Measurements from ENCODE around the gene RIN3. TPM values are rescaled to one million over a fixed set of nuclear protein-coding genes. Genes with fewer than 3 reads are reported as not detected.

The RIN3 gene
- total RNA-seq, 1 experiment from 2014 or later, result 1.5 TPM

DNA sequence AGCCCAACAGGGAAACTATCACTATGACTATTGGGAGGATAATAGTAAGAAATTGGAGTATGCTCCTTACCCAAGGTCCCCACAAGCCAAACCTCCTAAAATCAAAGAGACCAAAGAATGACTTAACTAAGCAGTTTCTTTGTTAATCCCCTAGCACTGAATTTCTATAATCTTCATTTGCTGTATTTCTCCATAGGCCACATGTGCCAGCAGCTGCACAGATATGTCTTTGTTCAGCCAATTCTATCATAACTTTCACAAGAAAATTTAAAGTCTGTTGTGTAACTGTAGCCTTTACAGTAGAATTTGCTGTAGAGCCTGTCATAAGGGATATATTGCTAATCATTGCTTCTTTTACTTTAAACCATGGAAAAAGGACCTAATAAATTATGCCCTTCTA, 104.0 kb downstream of the RIN3 start:
- Histone ChIP-seq H3K4me2 (ENCODE audit: insufficient read depth, insufficient read length, low read length) (no peak overlapping the region), H2AK5ac (ENCODE audit: insufficient read length, low read length) (no peak overlapping the region), H4K8ac (replicated peaks; ENCODE audit: insufficient read length, low read depth, low read length) (no peak overlapping the region), H3K56ac (ENCODE audit: insufficient read length, low read depth, low read length) (no peak overlapping the region), H2BK5ac (ENCODE audit: insufficient read length, low read length) (no peak overlapping the region), H3K4ac (ENCODE audit: low read depth, low read length) (no peak overlapping the region), H3K23me2 (ENCODE audit: insufficient read length, low read depth, low read length, poor library complexity, severe bottlenecking) (no peaks in the 10 kb centered on the region), H3K79me2 (ENCODE audit: insufficient read depth, low read length) (no peaks in the 10 kb centered on the region), H3K14ac (ENCODE audit: insufficient read depth, low read length) (no peak overlapping the region), H3K18ac (ENCODE audit: insufficient read length, low read depth, low read length) (no peak overlapping the region), H3K27ac (ENCODE audit: insufficient read length, low read depth, low read length) (no peak overlapping the region), H3K9me3 (ENCODE audit: control insufficient read depth, low read depth, low read length) (no peaks in the 10 kb centered on the region), H3K4me1 (ENCODE audit: insufficient read depth, low read length) (no peaks in the 10 kb centered on the region; the same call in 1 of the 2 replicates), H3K79me1 (ENCODE audit: insufficient read depth, low read depth, low read length, poor library complexity, severe bottlenecking) (no peaks in the 10 kb centered on the region), H2AFZ (ENCODE audit: low read length) (no peak overlapping the region), H4K20me1 (ENCODE audit: control insufficient read depth, insufficient read depth, insufficient read length) (no peaks in the 10 kb centered on the region), H2BK120ac (ENCODE audit: low read depth, low read length, poor library complexity, severe bottlenecking) (no peak overlapping the region), H3K27me3 (ENCODE audit: insufficient read depth, low read length) (no peaks in the 10 kb centered on the region), H4K91ac (ENCODE audit: insufficient read length, low read depth, low read length) (no peak overlapping the region), H2BK20ac (ENCODE audit: low read depth, low read length, poor library complexity, severe bottlenecking) (no peak overlapping the region), H3T11ph (ENCODE audit: low read length) (no peak overlapping the region), H2BK12ac (ENCODE audit: insufficient read length, low read depth, low read length) (no peak overlapping the region), H3K23ac (ENCODE audit: insufficient read length, low read depth, low read length) (no peak overlapping the region), H3K9ac (ENCODE audit: extremely low read depth, insufficient read length, low read length) (no peak overlapping the region), H2BK15ac (ENCODE audit: low read depth, low read length) (no peak overlapping the region), H4K5ac (ENCODE audit: insufficient read length, low read depth, low read length) (no peak overlapping the region)
- peaks cover 4 to 8% (median 4%) of the 10 kb centered on the region in 3 experiments; a peak in 4 of 7 replicates for H3K36me3 Mint-ChIP-seq (ENCODE audit: insufficient read depth in 1 of 3, low read depth in 3 of 3)
- H3K4me3 Mint-ChIP-seq, result no peak overlapping the region
- no peaks in the 10 kb centered on the region for H3K27me3 Mint-ChIP-seq (ENCODE audit: low read depth)
- peaks cover 7 to 9% of the 10 kb centered on the region in 2 experiments for H3K4me1 Mint-ChIP-seq
- no peak for DNase-seq
- TF ChIP-seq, protein P1, sequence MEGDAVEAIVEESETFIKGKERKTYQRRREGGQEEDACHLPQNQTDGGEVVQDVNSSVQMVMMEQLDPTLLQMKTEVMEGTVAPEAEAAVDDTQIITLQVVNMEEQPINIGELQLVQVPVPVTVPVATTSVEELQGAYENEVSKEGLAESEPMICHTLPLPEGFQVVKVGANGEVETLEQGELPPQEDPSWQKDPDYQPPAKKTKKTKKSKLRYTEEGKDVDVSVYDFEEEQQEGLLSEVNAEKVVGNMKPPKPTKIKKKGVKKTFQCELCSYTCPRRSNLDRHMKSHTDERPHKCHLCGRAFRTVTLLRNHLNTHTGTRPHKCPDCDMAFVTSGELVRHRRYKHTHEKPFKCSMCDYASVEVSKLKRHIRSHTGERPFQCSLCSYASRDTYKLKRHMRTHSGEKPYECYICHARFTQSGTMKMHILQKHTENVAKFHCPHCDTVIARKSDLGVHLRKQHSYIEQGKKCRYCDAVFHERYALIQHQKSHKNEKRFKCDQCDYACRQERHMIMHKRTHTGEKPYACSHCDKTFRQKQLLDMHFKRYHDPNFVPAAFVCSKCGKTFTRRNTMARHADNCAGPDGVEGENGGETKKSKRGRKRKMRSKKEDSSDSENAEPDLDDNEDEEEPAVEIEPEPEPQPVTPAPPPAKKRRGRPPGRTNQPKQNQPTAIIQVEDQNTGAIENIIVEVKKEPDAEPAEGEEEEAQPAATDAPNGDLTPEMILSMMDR (conservative IDR thresholded peaks at IDR 0.05), result no peak
- no peak overlapping the region for H3K27ac Mint-ChIP-seq
- peaks cover 12 to 17% of the 10 kb centered on the region in 2 experiments for H3K9me3 Mint-ChIP-seq
